Measurements from ENCODE around the gene CD300C.

Gene CD300C

GRCh38 chr17:74497471-74497870 is 48.4 kb downstream of the CD300C start:
- H3K36me3 ChIP-seq (ENCODE audit: control insufficient read depth in 5 of 5, insufficient read depth in 5 of 5, low read length in 5 of 5) = no peaks in the 10 kb centered on the region
- peaks cover 0 to 5% (median 0%) of the 10 kb centered on the region in 5 donors for H3K4me1 ChIP-seq (ENCODE audit: control insufficient read depth in 5 of 5, insufficient read depth in 5 of 5, low read length in 5 of 5)
- no peaks in the 10 kb centered on the region for H3K27me3 ChIP-seq (ENCODE audit: control insufficient read depth in 5 of 5, insufficient read depth in 4 of 5, low read length in 5 of 5)
- H3K9me3 ChIP-seq (ENCODE audit: control insufficient read depth in 5 of 5, low read length in 5 of 5) = no peaks in the 10 kb centered on the region
- H3K9ac ChIP-seq (ENCODE audit: low read length in 5 of 5) = no peak overlapping the region
- no peak overlapping the region for H3K4me3 ChIP-seq (ENCODE audit: low read depth in 1 of 5, low read length in 5 of 5)
- H3K27ac ChIP-seq (ENCODE audit: low read depth, low read length) = no peak overlapping the region

- Histone ChIP-seq H3K36me3 (ENCODE audit: control insufficient read depth in 5 of 5, insufficient read depth in 5 of 5, low read length in 5 of 5) (no peaks in the 10 kb centered on the region), H3K9me3 (ENCODE audit: control insufficient read depth in 5 of 5, low read length in 5 of 5) (no peaks in the 10 kb centered on the region), H3K27ac (ENCODE audit: low read depth, low read length) (no peak overlapping the region), H3K27me3 (ENCODE audit: control insufficient read depth in 5 of 5, insufficient read depth in 4 of 5, low read length in 5 of 5) (no peaks in the 10 kb centered on the region), H3K4me1 (ENCODE audit: control insufficient read depth in 5 of 5, insufficient read depth in 5 of 5, low read length in 5 of 5) (peaks cover 0 to 5% (median 0%) of the 10 kb centered on the region in 5 donors), H3K9ac (ENCODE audit: low read length in 5 of 5) (no peak overlapping the region), H3K4me3 (ENCODE audit: low read depth in 1 of 5, low read length in 5 of 5) (no peak overlapping the region)
Observed at GRCh38 chr17:74493331-74493833, 52.5 kb downstream of the CD300C start.

GRCh38 chr17:74491626-74492025 is 54.3 kb downstream of the CD300C start:
- Histone ChIP-seq H3K9ac (ENCODE audit: low read length in 5 of 5) (no peak overlapping the region), H3K4me3 (ENCODE audit: low read depth in 1 of 5, low read length in 5 of 5) (no peak overlapping the region), H3K9me3 (ENCODE audit: control insufficient read depth in 5 of 5, low read length in 5 of 5) (no peaks in the 10 kb centered on the region), H3K27me3 (ENCODE audit: control insufficient read depth in 5 of 5, insufficient read depth in 4 of 5, low read length in 5 of 5) (no peaks in the 10 kb centered on the region), H3K27ac (ENCODE audit: low read depth, low read length) (no peak overlapping the region), H3K4me1 (ENCODE audit: control insufficient read depth in 5 of 5, insufficient read depth in 5 of 5, low read length in 5 of 5) (peaks cover 0 to 5% (median 0%) of the 10 kb centered on the region in 5 donors), H3K36me3 (ENCODE audit: control insufficient read depth in 5 of 5, insufficient read depth in 5 of 5, low read length in 5 of 5) (no peaks in the 10 kb centered on the region)
